ENCODE results near the gene INTS2. TPM values are rescaled to one million over a fixed set of nuclear protein-coding genes. Genes with fewer than 3 reads are reported as not detected.

The INTS2 gene
- total RNA-seq, 1 experiment from 2014 or later, result 17.5 TPM

- no peaks in the 10 kb centered on the region for H3K27me3 ChIP-seq (ENCODE audit: insufficient read depth, low read depth)
- H3K9me3 ChIP-seq (ENCODE audit: insufficient read depth, low read depth), result no peaks in the 10 kb centered on the region
- POLR2A ChIA-PET (ENCODE audit: unreplicated experiment), result no interaction called here
- no peaks in the 10 kb centered on the region for H3F3A ChIP-seq (ENCODE audit: insufficient read depth, low read depth)
- no peak overlapping the region for H3K4me2 ChIP-seq
- H3K4me3 ChIP-seq, result no peak overlapping the region
- no peak overlapping the region for H2AFZ ChIP-seq
- H3K27ac ChIP-seq, result no peak overlapping the region
- CTCF ChIA-PET, result interaction anchor here (0.7 kb wide), 1 partner anchor 226 kb away, joined by 5 read pairs; no protein-coding TSS in a partner anchor
- H3K36me3 ChIP-seq (ENCODE audit: low read depth), result peaks cover 9% of the 10 kb centered on the region; the same call in 1 of the 2 replicates
- DNase-seq, result no peak
- H4K20me1 ChIP-seq (ENCODE audit: insufficient read depth), result no peaks in the 10 kb centered on the region
- no TSS peak for BruUV-seq (replicated peaks)
- H3K4me1 ChIP-seq (replicated peaks; ENCODE audit: insufficient read depth), result no peaks in the 10 kb centered on the region
- TF ChIP-seq EZH2 (IDR thresholded peaks at IDR 0.05; ENCODE audit: low read depth) (no peak), CTCF (conservative IDR thresholded peaks at IDR 0.05) (no peak)
- intact Hi-C loops (cut with micrococcal nuclease; ENCODE audit: unreplicated experiment), result no loop called here
- H3K9me2 ChIP-seq (ENCODE audit: insufficient read depth), result no peaks in the 10 kb centered on the region
- no peaks in the 10 kb centered on the region for H3K79me2 ChIP-seq (ENCODE audit: low read depth)
These were observed 78.1 kb downstream of the INTS2 start for GRCh38 chr17:61849674-61850073.

DNA sequence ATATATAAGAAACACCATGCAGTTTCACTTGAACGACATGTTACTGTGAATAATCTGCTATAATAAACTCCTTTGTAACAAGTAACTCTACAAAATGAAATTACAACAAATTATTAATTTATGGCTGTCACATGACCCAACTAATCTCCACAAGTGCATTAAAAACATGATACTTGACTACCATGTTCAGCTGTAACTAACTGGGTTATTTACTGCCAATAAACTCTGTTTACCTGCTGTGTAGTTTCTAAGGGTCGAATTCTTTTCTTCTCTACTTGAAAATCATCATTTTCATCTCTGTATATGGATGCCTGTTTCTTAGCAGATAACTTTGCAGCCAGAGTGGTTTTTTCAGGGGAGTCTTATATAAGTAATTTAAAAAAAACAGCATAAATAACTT is 78.9 kb downstream of the INTS2 start:
- H2AFZ ChIP-seq, result no peak overlapping the region
- H3K4me2 ChIP-seq, result no peak overlapping the region
- H3K9me2 ChIP-seq (ENCODE audit: insufficient read depth), result no peaks in the 10 kb centered on the region
- H3K27me3 ChIP-seq (ENCODE audit: insufficient read depth, low read depth), result no peaks in the 10 kb centered on the region
- H4K20me1 ChIP-seq (ENCODE audit: insufficient read depth), result no peaks in the 10 kb centered on the region
- no peaks in the 10 kb centered on the region for H3K4me1 ChIP-seq (replicated peaks; ENCODE audit: insufficient read depth)
- peaks cover 9% of the 10 kb centered on the region; the same call in 1 of the 2 replicates for H3K36me3 ChIP-seq (ENCODE audit: low read depth)
- BruUV-seq (replicated peaks), result no TSS peak
- no peaks in the 10 kb centered on the region for H3K79me2 ChIP-seq (ENCODE audit: low read depth)
- H3K4me3 ChIP-seq, result no peak overlapping the region
- no peak overlapping the region for H3K27ac ChIP-seq
- POLR2A ChIA-PET (ENCODE audit: unreplicated experiment), result no interaction called here
- no peak for DNase-seq
- CTCF ChIA-PET, result no interaction called here
- TF ChIP-seq EZH2 (IDR thresholded peaks at IDR 0.05; ENCODE audit: low read depth), result no peak
- no peak for TF ChIP-seq CTCF (conservative IDR thresholded peaks at IDR 0.05)
- intact Hi-C loops (cut with micrococcal nuclease; ENCODE audit: unreplicated experiment), result no loop called here
- no peaks in the 10 kb centered on the region for H3K9me3 ChIP-seq (ENCODE audit: insufficient read depth, low read depth)
- no peaks in the 10 kb centered on the region for H3F3A ChIP-seq (ENCODE audit: insufficient read depth, low read depth)

DNA sequence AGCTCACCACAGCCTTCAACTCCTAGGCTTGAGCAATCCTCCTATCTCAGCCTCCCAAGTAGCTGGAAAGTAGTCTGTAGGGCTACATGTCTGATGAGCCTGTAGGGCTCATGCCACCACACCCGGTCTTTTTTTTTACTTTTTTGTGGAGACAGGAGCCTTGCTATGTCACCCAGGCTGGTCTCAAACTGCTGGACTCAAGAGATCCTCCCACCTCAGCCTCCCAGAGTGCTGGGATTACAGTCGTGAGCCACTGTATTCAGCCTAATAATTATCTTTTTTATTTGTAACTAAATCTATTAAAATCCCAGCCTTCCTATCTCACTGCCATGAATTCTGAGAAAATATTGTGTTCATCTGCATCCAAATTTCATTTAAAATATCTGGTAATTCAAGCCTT is 79.5 kb downstream of the INTS2 start:
- H3K4me2 ChIP-seq, result no peak overlapping the region
- BruUV-seq (replicated peaks), result no TSS peak
- no peaks in the 10 kb centered on the region for H3K4me1 ChIP-seq (replicated peaks; ENCODE audit: insufficient read depth)
- TF ChIP-seq CTCF (conservative IDR thresholded peaks at IDR 0.05), result no peak
- no peak for TF ChIP-seq EZH2 (IDR thresholded peaks at IDR 0.05; ENCODE audit: low read depth)
- CTCF ChIA-PET, result no interaction called here
- no peaks in the 10 kb centered on the region for H3K9me2 ChIP-seq (ENCODE audit: insufficient read depth)
- POLR2A ChIA-PET (ENCODE audit: unreplicated experiment), result no interaction called here
- H3F3A ChIP-seq (ENCODE audit: insufficient read depth, low read depth), result no peaks in the 10 kb centered on the region
- intact Hi-C loops (cut with micrococcal nuclease; ENCODE audit: unreplicated experiment), result no loop called here
- no peaks in the 10 kb centered on the region for H3K9me3 ChIP-seq (ENCODE audit: insufficient read depth, low read depth)
- no peaks in the 10 kb centered on the region for H3K79me2 ChIP-seq (ENCODE audit: low read depth)
- no peak overlapping the region for H3K27ac ChIP-seq
- peaks cover 9% of the 10 kb centered on the region; the same call in 1 of the 2 replicates for H3K36me3 ChIP-seq (ENCODE audit: low read depth)
- H3K4me3 ChIP-seq, result no peak overlapping the region
- H3K27me3 ChIP-seq (ENCODE audit: insufficient read depth, low read depth), result no peaks in the 10 kb centered on the region
- no peaks in the 10 kb centered on the region for H4K20me1 ChIP-seq (ENCODE audit: insufficient read depth)
- DNase-seq, result no peak
- H2AFZ ChIP-seq, result no peak overlapping the region

All from PC-9 (cell line).